NT2/D1 (cell line): ENCODE results near the gene TBPL1.

Experiments
- SUZ12 ChIP-seq: IDR thresholded peaks from 2 replicates; pipeline ENCODE4 v1.6.1; 2011; ENCODE audit not compliant: insufficient read length, insufficient read depth; ENCODE audit errors: extremely low read depth
- YY1 ChIP-seq: IDR thresholded peaks from 2 replicates; pipeline ENCODE4 v1.6.1; 2011; ENCODE audit not compliant: insufficient read length, insufficient read depth
- ZNF274 ChIP-seq: IDR thresholded peaks from 2 replicates; pipeline ENCODE4 v1.6.1; 2011; ENCODE audit warnings: mild to moderate bottlenecking, low read depth, low read length

GRCh38 chr6:133995758-133996157, 42.7 kb downstream of the TBPL1 start:
- TF ChIP-seq YY1 (no peak), ZNF274 (no peak), SUZ12 (no peak)
